ENCODE measurements around the gene ARMC7. TPM values are rescaled to one million over a fixed set of nuclear protein-coding genes. Genes with fewer than 3 reads are reported as not detected.

Gene ARMC7
- total RNA-seq, 1 donor from 2014 or later = 12.0 TPM

- Mint-ChIP-seq H3K9me3 (no peaks in the 10 kb centered on the region), H3K4me1 (peaks cover 69% of the 10 kb centered on the region), H3K36me3 (no peaks in the 10 kb centered on the region), H3K4me3 (peak overlapping the region; percentile 9), H3K27ac (peak overlapping the region; percentile 77), H3K27me3 (ENCODE audit: low read depth) (no peaks in the 10 kb centered on the region)
- no peak for DNase-seq (ENCODE audit: low spot score in 2 of 2, unreplicated experiment in 2 of 2)
- no peak for TF ChIP-seq CTCF (IDR thresholded peaks at IDR 0.05; ENCODE audit: unreplicated experiment)
These were observed 17.9 kb upstream of the ARMC7 start for GRCh38 chr17:75091855-75092327.

- no peak for TF ChIP-seq CTCF (IDR thresholded peaks at IDR 0.05; ENCODE audit: unreplicated experiment)
- H3K4me1 Mint-ChIP-seq = peaks cover 67% of the 10 kb centered on the region
- peaks cover 5% of the 10 kb centered on the region for H3K36me3 Mint-ChIP-seq
- H3K27ac Mint-ChIP-seq = peak overlapping the region; percentile 77
- H3K9me3 Mint-ChIP-seq = no peaks in the 10 kb centered on the region
- H3K27me3 Mint-ChIP-seq (ENCODE audit: low read depth) = no peaks in the 10 kb centered on the region
- H3K4me3 Mint-ChIP-seq = peak overlapping the region; percentile 10
- no peak for DNase-seq (ENCODE audit: low spot score in 2 of 2, unreplicated experiment in 2 of 2)
These were observed 16.1 kb upstream of the ARMC7 start for GRCh38 chr17:75093548-75094158.

GRCh38 chr17:75094871-75095399 is 14.8 kb upstream of the ARMC7 start:
- H3K4me1 Mint-ChIP-seq = peaks cover 57% of the 10 kb centered on the region
- H3K27me3 Mint-ChIP-seq (ENCODE audit: low read depth) = no peaks in the 10 kb centered on the region
- TF ChIP-seq CTCF (IDR thresholded peaks at IDR 0.05; ENCODE audit: unreplicated experiment) = no peak
- no peak overlapping the region for H3K27ac Mint-ChIP-seq
- no peak for DNase-seq (ENCODE audit: low spot score in 2 of 2, unreplicated experiment in 2 of 2)
- H3K36me3 Mint-ChIP-seq = peaks cover 10% of the 10 kb centered on the region
- H3K9me3 Mint-ChIP-seq = no peaks in the 10 kb centered on the region
- H3K4me3 Mint-ChIP-seq = no peak overlapping the region

- H3K36me3 Mint-ChIP-seq = peaks cover 18% of the 10 kb centered on the region
- peaks cover 47% of the 10 kb centered on the region for H3K4me1 Mint-ChIP-seq
- H3K4me3 Mint-ChIP-seq = no peak overlapping the region
- H3K27me3 Mint-ChIP-seq (ENCODE audit: low read depth) = no peaks in the 10 kb centered on the region
- H3K9me3 Mint-ChIP-seq = no peaks in the 10 kb centered on the region
- no peak for TF ChIP-seq CTCF (IDR thresholded peaks at IDR 0.05; ENCODE audit: unreplicated experiment)
- peak overlapping the region; percentile 93 for H3K27ac Mint-ChIP-seq
- DNase-seq (ENCODE audit: low spot score in 2 of 2, unreplicated experiment in 2 of 2) = no peak
These were observed 13.6 kb upstream of the ARMC7 start for GRCh38 chr17:75096082-75096625.

GRCh38 chr17:75097865-75098264 is 11.9 kb upstream of the ARMC7 start:
- Mint-ChIP-seq H3K4me3 (no peak overlapping the region), H3K27me3 (ENCODE audit: low read depth) (no peaks in the 10 kb centered on the region), H3K4me1 (peaks cover 30% of the 10 kb centered on the region), H3K27ac (peak overlapping the region; percentile 64), H3K36me3 (peaks cover 22% of the 10 kb centered on the region), H3K9me3 (no peaks in the 10 kb centered on the region)
- no peak for DNase-seq (ENCODE audit: low spot score in 2 of 2, unreplicated experiment in 2 of 2)
- no peak for TF ChIP-seq CTCF (IDR thresholded peaks at IDR 0.05; ENCODE audit: unreplicated experiment)

All from mesothelial cell of epicardium (in vitro differentiated cells).